SK-N-SH (cell line): ENCODE data around the gene PHF12.

ENCODE experiments used
- EZH2phosphoT487 ChIP-seq: fragments of 200-600 bp; sonication (generic); IDR thresholded peaks from 2 replicates; pipeline ENCODE4 v1.6.1; 2017; ENCODE audit warnings: low read depth, mixed run types, mild to moderate bottlenecking, antibody characterized with exemption, moderate library complexity, borderline replicate concordance
- GABPA ChIP-seq: IDR thresholded peaks from 2 replicates; pipeline ENCODE4 v1.4.0; 2012; ENCODE audit warnings: low read depth, mild to moderate bottlenecking
- POLR2AphosphoS5 ChIP-seq: IDR thresholded peaks from 2 replicates; pipeline ENCODE4 v1.6.1; 2012; ENCODE audit warnings: low read depth, low read length
- RFX5 ChIP-seq: IDR thresholded peaks from 2 replicates; pipeline ENCODE4 v1.6.1; 2012; ENCODE audit warnings: mild to moderate bottlenecking, improper control_type of control experiment, low read length
- TF ChIP-seq, protein P1 (sequence below): fragments of 200-600 bp; sonication (generic); IDR thresholded peaks from 2 replicates; pipeline ENCODE4 v1.6.1; 2017; ENCODE audit warnings: antibody characterized with exemption, mild to moderate bottlenecking, moderate library complexity
- TF ChIP-seq, protein P2 (sequence below): IDR thresholded peaks from 2 replicates; pipeline ENCODE4 v1.4.0; 2012; ENCODE audit warnings: low read depth
- TF ChIP-seq, protein P3 (sequence below): IDR thresholded peaks from 2 replicates; pipeline ENCODE4 v1.6.1; 2012; ENCODE audit warnings: mild to moderate bottlenecking, low read depth, low read length, moderate library complexity
- TF ChIP-seq, protein P4 (sequence below): fragments of 150-350 bp; IDR thresholded peaks from 2 replicates; pipeline ENCODE4 v1.6.1; 2016; ENCODE audit warnings: mild to moderate bottlenecking, low read depth, low read length

DNA sequence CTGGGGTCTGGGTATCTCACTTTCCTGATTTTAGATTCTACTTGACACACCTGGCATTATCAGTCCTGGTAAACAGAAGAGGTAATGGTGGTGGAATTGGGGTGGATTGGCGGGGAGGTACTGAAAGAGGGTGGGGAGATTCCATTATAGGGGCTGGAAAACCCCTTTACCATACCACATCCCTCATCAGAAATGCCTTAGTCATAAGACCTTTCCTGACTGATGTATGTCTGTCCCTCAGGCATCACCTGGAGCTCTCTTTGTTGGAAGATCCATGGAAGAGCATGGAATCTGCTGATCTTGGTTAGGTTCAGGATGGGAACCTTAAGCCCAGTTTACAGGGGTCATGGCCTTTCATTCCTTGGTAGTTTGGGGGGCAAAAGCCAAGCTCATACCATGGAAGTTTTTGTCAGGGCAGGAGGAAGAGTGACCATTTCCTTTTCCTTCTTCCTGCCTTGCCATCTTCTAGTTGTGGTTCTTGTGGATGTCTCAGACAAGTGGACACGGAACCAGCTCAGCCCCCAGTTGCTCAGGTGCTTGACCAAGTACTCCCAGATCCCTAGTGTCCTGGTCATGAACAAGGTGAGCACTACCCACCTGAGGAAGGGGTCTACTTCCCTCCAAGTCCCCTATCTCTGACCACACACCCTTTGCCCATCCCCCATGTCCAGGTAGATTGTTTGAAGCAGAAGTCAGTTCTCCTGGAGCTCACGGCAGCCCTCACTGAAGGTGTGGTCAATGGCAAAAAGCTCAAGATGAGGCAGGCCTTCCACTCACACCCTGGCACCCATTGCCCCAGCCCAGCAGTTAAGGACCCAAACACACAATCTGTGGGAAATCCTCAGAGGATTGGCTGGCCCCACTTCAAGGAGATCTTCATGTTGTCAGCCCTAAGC, 93.2 kb downstream of the PHF12 start:
- TF ChIP-seq, protein P1, sequence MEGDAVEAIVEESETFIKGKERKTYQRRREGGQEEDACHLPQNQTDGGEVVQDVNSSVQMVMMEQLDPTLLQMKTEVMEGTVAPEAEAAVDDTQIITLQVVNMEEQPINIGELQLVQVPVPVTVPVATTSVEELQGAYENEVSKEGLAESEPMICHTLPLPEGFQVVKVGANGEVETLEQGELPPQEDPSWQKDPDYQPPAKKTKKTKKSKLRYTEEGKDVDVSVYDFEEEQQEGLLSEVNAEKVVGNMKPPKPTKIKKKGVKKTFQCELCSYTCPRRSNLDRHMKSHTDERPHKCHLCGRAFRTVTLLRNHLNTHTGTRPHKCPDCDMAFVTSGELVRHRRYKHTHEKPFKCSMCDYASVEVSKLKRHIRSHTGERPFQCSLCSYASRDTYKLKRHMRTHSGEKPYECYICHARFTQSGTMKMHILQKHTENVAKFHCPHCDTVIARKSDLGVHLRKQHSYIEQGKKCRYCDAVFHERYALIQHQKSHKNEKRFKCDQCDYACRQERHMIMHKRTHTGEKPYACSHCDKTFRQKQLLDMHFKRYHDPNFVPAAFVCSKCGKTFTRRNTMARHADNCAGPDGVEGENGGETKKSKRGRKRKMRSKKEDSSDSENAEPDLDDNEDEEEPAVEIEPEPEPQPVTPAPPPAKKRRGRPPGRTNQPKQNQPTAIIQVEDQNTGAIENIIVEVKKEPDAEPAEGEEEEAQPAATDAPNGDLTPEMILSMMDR: no peak
- TF ChIP-seq GABPA: no peak
- TF ChIP-seq POLR2AphosphoS5: no peak
- TF ChIP-seq, protein P2, sequence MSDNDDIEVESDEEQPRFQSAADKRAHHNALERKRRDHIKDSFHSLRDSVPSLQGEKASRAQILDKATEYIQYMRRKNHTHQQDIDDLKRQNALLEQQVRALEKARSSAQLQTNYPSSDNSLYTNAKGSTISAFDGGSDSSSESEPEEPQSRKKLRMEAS: no peak
- TF ChIP-seq, protein P3, sequence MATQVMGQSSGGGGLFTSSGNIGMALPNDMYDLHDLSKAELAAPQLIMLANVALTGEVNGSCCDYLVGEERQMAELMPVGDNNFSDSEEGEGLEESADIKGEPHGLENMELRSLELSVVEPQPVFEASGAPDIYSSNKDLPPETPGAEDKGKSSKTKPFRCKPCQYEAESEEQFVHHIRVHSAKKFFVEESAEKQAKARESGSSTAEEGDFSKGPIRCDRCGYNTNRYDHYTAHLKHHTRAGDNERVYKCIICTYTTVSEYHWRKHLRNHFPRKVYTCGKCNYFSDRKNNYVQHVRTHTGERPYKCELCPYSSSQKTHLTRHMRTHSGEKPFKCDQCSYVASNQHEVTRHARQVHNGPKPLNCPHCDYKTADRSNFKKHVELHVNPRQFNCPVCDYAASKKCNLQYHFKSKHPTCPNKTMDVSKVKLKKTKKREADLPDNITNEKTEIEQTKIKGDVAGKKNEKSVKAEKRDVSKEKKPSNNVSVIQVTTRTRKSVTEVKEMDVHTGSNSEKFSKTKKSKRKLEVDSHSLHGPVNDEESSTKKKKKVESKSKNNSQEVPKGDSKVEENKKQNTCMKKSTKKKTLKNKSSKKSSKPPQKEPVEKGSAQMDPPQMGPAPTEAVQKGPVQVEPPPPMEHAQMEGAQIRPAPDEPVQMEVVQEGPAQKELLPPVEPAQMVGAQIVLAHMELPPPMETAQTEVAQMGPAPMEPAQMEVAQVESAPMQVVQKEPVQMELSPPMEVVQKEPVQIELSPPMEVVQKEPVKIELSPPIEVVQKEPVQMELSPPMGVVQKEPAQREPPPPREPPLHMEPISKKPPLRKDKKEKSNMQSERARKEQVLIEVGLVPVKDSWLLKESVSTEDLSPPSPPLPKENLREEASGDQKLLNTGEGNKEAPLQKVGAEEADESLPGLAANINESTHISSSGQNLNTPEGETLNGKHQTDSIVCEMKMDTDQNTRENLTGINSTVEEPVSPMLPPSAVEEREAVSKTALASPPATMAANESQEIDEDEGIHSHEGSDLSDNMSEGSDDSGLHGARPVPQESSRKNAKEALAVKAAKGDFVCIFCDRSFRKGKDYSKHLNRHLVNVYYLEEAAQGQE: no peak
- TF ChIP-seq, protein P4, sequence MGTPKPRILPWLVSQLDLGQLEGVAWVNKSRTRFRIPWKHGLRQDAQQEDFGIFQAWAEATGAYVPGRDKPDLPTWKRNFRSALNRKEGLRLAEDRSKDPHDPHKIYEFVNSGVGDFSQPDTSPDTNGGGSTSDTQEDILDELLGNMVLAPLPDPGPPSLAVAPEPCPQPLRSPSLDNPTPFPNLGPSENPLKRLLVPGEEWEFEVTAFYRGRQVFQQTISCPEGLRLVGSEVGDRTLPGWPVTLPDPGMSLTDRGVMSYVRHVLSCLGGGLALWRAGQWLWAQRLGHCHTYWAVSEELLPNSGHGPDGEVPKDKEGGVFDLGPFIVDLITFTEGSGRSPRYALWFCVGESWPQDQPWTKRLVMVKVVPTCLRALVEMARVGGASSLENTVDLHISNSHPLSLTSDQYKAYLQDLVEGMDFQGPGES: no peak
- TF ChIP-seq RFX5: no peak
- no peak for TF ChIP-seq EZH2phosphoT487
